ENCODE measurements around the gene FAM168A.

GRCh38 chr11:73637012-73637411, 39.1 kb upstream of the FAM168A start:
- TF ChIP-seq CTCF (IDR thresholded peaks at IDR 0.05): no peak
- TF ChIP-seq POLR2A (IDR thresholded peaks at IDR 0.05): no peak
